Astrocyte (in vitro differentiated cells and primary cell): ENCODE measurements around the gene RPSA. TPM values are rescaled to one million over a fixed set of nuclear protein-coding genes. Genes with fewer than 3 reads are reported as not detected.

ENCODE experiments used
- DNase-seq: peaks from one replicate; pipeline ENCODE4 v3.0.0-alpha.2; 2010; ENCODE audit warnings: low read depth
- FAIRE-seq: peaks from 2 replicates; lab custom pipeline; 2011; peaks lifted over from hg19 to GRCh38; lab: Jason Lieb, UNC
- H2AFZ ChIP-seq: 2 replicates; pipeline ENCODE4 v1.6.0; 2012; ENCODE audit warnings: low read depth, low read length, inconsistent platforms
- H3K27ac ChIP-seq: 2 replicates; pipeline ENCODE4 v1.5.1; 2011; ENCODE audit warnings: low read depth, low read length, inconsistent platforms
- H3K27me3 ChIP-seq: 2 replicates; pipeline ENCODE4 v1.6.0; 2011; ENCODE audit warnings: low read length, inconsistent platforms; ENCODE audit not compliant: insufficient read depth
- H3K36me3 ChIP-seq: 2 replicates; pipeline ENCODE4 v1.5.1; 2011; ENCODE audit warnings: low read length, inconsistent platforms; ENCODE audit not compliant: insufficient read depth
- H3K4me1 ChIP-seq: 2 replicates; pipeline ENCODE4 v1.5.1; 2011; ENCODE audit warnings: low read length, inconsistent platforms; ENCODE audit not compliant: insufficient read depth
- H3K4me2 ChIP-seq: 2 replicates; pipeline ENCODE4 v1.6.0; 2012; ENCODE audit warnings: low read length, inconsistent platforms
- H3K4me3 ChIP-seq: 2 replicates; pipeline ENCODE4 v1.5.1; 2011; ENCODE audit warnings: low read depth, mild to moderate bottlenecking, low read length, inconsistent platforms; ENCODE audit not compliant: insufficient read depth
- H3K79me2 ChIP-seq: 2 replicates; pipeline ENCODE4 v1.6.0; 2012; ENCODE audit warnings: mild to moderate bottlenecking, low read length, inconsistent platforms; ENCODE audit not compliant: insufficient read depth
- H3K9ac ChIP-seq: 2 replicates; pipeline ENCODE4 v1.6.0; 2012; ENCODE audit warnings: mild to moderate bottlenecking, low read length, inconsistent platforms
- H3K9me3 ChIP-seq: 2 replicates; pipeline ENCODE4 v1.5.1; 2012; ENCODE audit warnings: low read depth, mild to moderate bottlenecking, low read length, inconsistent platforms; ENCODE audit not compliant: insufficient read depth
- H4K20me1 ChIP-seq: 2 replicates; pipeline ENCODE4 v1.6.0; 2012; ENCODE audit warnings: low read length, inconsistent platforms; ENCODE audit not compliant: insufficient read depth
- H3K27ac Mint-ChIP-seq: one replicate; pipeline ENCODE4 v1.8.0; 2021; ENCODE audit warnings: mild to moderate bottlenecking, mixed read lengths; ENCODE audit not compliant: unreplicated experiment
- H3K27me3 Mint-ChIP-seq: one replicate; pipeline ENCODE4 v1.8.0; 2021; ENCODE audit warnings: low read depth, mixed read lengths; ENCODE audit not compliant: unreplicated experiment
- H3K36me3 Mint-ChIP-seq: one replicate; pipeline ENCODE4 v1.8.0; 2021; ENCODE audit warnings: low read depth, mixed read lengths; ENCODE audit not compliant: unreplicated experiment
- H3K4me1 Mint-ChIP-seq: one replicate; pipeline ENCODE4 v1.8.0; 2021; ENCODE audit warnings: low read depth, mixed read lengths; ENCODE audit not compliant: unreplicated experiment
- H3K4me3 Mint-ChIP-seq: one replicate; pipeline ENCODE4 v1.8.0; 2021; ENCODE audit warnings: mild to moderate bottlenecking, moderate library complexity, mixed read lengths; ENCODE audit not compliant: unreplicated experiment
- H3K9me3 Mint-ChIP-seq: one replicate; pipeline ENCODE4 v1.8.0; 2021; ENCODE audit warnings: mild to moderate bottlenecking, mixed read lengths; ENCODE audit not compliant: unreplicated experiment
- CTCF ChIP-seq: IDR thresholded peaks from 2 replicates; pipeline ENCODE4 v1.5.1; 2011; ENCODE audit warnings: low read depth, mild to moderate bottlenecking, inconsistent platforms, low read length, moderate library complexity; ENCODE audit not compliant: insufficient read depth
- EZH2 ChIP-seq: IDR thresholded peaks from 2 replicates; pipeline ENCODE4 v1.6.1; 2012; ENCODE audit warnings: mild to moderate bottlenecking, low read length, inconsistent platforms; ENCODE audit not compliant: insufficient read depth
- total RNA-seq: library from RNA; stranded (reverse); gene quantifications from 2 replicates; pipeline ENCODE4 v1.2.1, GENCODE V29; 2021

Gene RPSA
- total RNA-seq, 1 donor from 2014 or later = 1,004 TPM

GRCh38 chr3:39438880-39439279, 32.4 kb downstream of the RPSA start:
- H3K4me3 Mint-ChIP-seq = no peak overlapping the region
- Histone ChIP-seq H3K27ac (no peak overlapping the region), H3K4me1 (no peaks in the 10 kb centered on the region), H2AFZ (no peak overlapping the region), H4K20me1 (no peaks in the 10 kb centered on the region), H3K79me2 (no peaks in the 10 kb centered on the region), H3K4me2 (no peak overlapping the region), H3K9ac (no peak overlapping the region), H3K36me3 (no peaks in the 10 kb centered on the region), H3K4me3 (no peak overlapping the region), H3K9me3 (no peaks in the 10 kb centered on the region), H3K27me3 (no peaks in the 10 kb centered on the region)
- no peak for DNase-seq
- peaks cover 3% of the 10 kb centered on the region for H3K27me3 Mint-ChIP-seq
- no peaks in the 10 kb centered on the region for H3K36me3 Mint-ChIP-seq
- H3K9me3 Mint-ChIP-seq = no peaks in the 10 kb centered on the region
- no peak for FAIRE-seq
- H3K27ac Mint-ChIP-seq = no peak overlapping the region
- TF ChIP-seq CTCF = no peak
- no peak for TF ChIP-seq EZH2
- peaks cover 13% of the 10 kb centered on the region for H3K4me1 Mint-ChIP-seq

DNA sequence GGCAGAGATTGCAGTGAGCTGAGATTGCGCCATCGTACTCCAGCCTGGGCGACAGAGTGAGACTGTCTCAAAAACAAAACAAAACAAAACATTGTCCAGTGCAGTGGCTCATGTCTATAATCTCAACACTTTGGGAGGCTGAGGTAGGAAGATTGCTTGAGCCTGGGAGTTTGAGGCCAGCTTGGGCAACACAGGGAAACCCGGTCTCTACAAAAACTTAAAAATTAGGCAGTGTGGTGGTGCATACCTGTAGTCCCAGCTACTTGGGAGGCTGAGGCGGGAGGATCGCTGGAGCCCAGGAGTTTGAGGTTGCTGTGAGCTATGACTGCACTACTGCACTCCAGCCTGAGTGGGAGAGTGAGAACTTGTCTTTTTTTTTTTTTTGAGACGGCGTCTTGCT, 33.8 kb downstream of the RPSA start:
- no peak for FAIRE-seq

More for the DNA sequence above, 33.8 kb downstream of the RPSA start:
- TF ChIP-seq CTCF (no peak), EZH2 (no peak)
- Histone ChIP-seq H3K27me3 (no peaks in the 10 kb centered on the region), H3K9ac (no peak overlapping the region), H4K20me1 (no peaks in the 10 kb centered on the region), H3K4me2 (no peak overlapping the region), H3K27ac (no peak overlapping the region), H3K4me3 (no peak overlapping the region), H3K79me2 (no peaks in the 10 kb centered on the region), H3K9me3 (no peaks in the 10 kb centered on the region), H3K4me1 (no peaks in the 10 kb centered on the region), H3K36me3 (no peaks in the 10 kb centered on the region), H2AFZ (no peak overlapping the region)
- no peak overlapping the region for H3K27ac Mint-ChIP-seq
- H3K27me3 Mint-ChIP-seq = peaks cover 7% of the 10 kb centered on the region
- no peak overlapping the region for H3K4me3 Mint-ChIP-seq
- no peaks in the 10 kb centered on the region for H3K9me3 Mint-ChIP-seq
- H3K4me1 Mint-ChIP-seq = peaks cover 4% of the 10 kb centered on the region
- no peak for DNase-seq
- no peaks in the 10 kb centered on the region for H3K36me3 Mint-ChIP-seq
